Stimulated activated CD4-positive, alpha-beta T cell treated with anti-CD3 and anti-CD28 coated beads, Interleukin-15, amount 100 ng/mL, for 48 hours (primary cell): ENCODE data around the gene UBQLN1.
A peak's percentile ranks its signal among the peaks of the same experiment; 100 is the strongest.
"Not testable (repeated sequence)": the region's sequence is repeated elsewhere in the genome, so short reads cannot be mapped to it uniquely, and the experiment has no call there.

Source experiments
- DNase-seq, 2 donors: peaks; one replicate each; pipeline ENCODE4 v3.0.0-alpha.2; 2020; ENCODE audit warnings: low read depth in 2 of 2

The UBQLN1 gene

GRCh38 chr9:83707768-83708514 lies at the start of gene UBQLN1:
UBQLN1 (minus strand) TSS chr9:83707958; CDS start chr9:83707679, 279 bp downstream.
- peak; percentile 82 to 83 for DNase-seq

DNA sequence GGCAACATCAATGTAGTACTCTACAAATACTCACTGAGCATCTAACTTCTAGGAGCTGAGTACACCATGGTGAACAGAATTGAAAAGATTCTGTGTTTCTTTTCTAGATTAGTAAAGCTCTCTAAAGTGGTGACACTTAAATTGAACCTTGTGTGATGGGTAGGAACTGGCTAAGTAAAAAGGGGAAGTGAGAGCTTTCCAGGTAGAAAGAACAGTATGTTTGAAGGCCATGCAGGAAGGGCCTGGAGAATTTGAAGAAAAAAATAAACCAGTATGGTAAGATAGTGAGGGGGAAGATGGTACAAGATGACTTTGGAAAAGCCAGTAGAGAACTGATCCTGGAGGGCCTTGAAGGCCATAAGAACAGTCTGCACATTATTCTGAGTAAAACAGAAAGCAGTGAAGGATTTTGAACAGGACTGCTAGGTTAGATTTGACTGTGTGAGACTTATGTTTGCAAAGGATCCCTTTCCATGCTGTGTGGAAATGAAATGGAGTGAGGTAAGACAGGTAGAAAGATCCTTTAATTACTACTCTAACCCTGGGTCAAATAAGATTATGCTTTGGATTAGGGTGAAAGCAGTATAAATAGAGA lies 46.7 kb upstream of the UBQLN1 start:
- no peak for DNase-seq

- DNase-seq = no peak
These were observed 41.9 kb upstream of the UBQLN1 start for GRCh38 chr9:83749706-83750105.

DNA sequence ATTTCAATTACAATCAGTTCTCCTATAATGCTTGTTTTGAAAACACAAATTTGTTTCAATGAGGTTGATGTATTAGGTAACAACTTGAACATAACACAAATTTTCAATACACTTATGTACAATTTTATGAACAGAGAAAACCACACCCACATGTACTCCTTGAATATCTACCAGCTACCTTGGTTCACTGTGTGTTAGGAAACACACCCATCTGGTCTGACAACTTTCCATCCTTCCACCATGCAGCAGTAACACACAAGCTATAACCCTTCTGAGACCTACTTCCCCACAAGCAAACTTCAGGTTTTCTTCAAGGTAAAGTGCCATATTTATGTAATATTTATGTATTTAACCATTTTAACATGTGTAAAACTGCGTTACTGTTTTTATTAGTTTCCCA lies 36.4 kb upstream of the UBQLN1 start:
- DNase-seq = no peak

DNA sequence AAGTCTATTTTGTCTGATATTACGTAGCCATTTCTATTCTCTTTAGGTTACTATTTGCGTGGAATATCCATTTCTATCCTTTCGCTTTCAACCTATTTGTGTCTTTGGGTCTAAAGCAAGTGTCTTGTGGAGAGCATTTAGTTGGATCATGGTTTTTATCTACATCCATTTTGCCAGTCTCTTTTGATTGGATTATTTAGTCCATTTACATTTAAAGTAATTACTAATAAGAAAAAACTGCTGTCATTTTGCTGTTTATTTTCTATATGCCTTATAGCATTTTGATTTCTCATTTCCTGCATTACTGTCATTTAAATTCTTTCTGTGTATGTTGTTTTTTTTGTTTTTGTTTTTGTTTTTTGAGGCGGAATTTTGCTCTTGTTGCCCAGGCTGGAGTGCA lies 26.0 kb upstream of the UBQLN1 start:
- no peak for DNase-seq

- not testable (repeated sequence) for DNase-seq
These were observed 21.0 kb upstream of the UBQLN1 start for GRCh38 chr9:83728591-83729368.

DNA sequence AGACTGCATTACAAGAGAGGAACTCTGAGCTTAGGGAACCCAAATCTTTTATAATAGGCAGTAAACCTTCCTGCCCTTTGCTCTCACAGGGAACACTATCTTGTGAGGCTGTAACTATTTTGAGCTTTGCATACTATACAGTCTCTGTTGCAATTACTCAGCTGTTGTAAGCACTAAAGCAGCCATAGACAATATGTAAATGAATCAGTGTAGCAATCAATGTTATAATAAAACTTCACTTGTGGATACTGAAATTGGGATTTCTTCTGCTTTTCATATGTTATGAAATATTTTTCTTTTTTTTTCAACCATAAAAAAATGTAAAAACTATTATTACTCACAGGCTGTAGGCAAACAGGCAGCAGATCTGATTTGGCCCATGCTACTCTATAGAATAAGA lies 16.7 kb upstream of the UBQLN1 start:
- no peak for DNase-seq

- no peak for DNase-seq
These were observed 15.2 kb upstream of the UBQLN1 start for GRCh38 chr9:83722726-83723495.

GRCh38 chr9:83721509-83721908 lies 13.8 kb upstream of the UBQLN1 start:
- DNase-seq = no peak

- DNase-seq = no peak
These were observed 8.0 kb upstream of the UBQLN1 start for GRCh38 chr9:83715794-83716193.

- DNase-seq = no peak
These were observed 7.5 kb upstream of the UBQLN1 start for GRCh38 chr9:83715221-83715620.

GRCh38 chr9:83714329-83714728 lies 6.6 kb upstream of the UBQLN1 start:
- DNase-seq = no peak

GRCh38 chr9:83708515-83709158 lies 879 bp upstream of the UBQLN1 start:
- DNase-seq = peak; percentile 29 to 30

DNA sequence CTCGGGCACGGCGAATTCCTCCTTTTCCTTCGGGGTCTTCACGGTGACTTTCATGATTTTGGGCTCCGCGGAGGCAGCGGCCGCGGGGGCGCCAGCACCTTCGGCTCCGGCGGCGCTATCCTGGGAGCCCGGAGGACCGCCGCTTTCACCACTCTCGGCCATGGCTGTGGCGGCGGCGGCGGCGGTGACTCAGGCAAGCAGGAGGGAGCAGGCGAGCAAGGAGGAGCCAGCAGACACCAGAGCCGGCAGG lies 315 bp downstream of the UBQLN1 start:
- DNase-seq = peak; percentile 68 to 71

GRCh38 chr9:83706676-83707517 lies 861 bp downstream of the UBQLN1 start:
- peak; percentile 38 to 46 for DNase-seq

DNA sequence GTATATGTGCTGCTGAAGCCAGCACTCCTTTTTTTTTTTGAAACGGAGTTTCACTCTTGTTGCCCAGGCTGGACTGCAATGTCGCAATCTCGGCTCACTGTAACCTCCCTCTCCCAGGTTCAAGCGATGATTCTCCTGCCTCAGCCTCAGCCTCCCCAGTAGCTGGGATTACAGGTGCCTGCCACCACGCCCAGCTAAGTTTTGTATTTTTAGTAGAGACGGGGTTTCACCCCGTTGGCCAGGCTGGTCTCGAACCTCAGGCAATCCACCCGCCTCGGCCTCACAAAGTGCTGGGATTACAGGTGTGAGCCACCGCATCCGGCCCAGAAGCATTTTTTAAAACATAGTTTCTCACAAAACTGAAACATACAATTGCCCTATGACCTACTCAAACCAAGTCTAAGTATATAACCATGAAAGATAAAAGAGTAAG lies 2.5 kb downstream of the UBQLN1 start:
- not testable (repeated sequence) for DNase-seq

GRCh38 chr9:83701769-83702168 lies 6.0 kb downstream of the UBQLN1 start:
- DNase-seq = no peak

DNA sequence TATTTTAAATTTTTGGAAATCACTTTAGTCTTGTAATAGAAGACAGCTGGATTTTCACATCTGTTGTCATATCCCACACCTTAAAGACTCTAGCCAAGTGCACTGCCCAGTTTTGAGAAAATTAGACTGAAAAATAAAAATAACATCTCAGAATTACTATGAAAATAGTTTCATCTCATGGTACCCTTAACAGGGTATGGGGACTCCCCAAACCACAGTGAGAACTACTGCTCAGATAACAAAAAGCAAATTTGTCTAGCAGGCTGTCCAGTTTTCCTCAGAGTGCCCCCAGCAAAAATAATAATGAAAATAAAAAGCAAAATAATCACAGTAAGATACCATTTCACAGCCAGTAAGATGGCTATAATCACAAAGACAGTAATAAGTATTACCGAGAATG lies 6.5 kb downstream of the UBQLN1 start:
- no peak for DNase-seq

DNA sequence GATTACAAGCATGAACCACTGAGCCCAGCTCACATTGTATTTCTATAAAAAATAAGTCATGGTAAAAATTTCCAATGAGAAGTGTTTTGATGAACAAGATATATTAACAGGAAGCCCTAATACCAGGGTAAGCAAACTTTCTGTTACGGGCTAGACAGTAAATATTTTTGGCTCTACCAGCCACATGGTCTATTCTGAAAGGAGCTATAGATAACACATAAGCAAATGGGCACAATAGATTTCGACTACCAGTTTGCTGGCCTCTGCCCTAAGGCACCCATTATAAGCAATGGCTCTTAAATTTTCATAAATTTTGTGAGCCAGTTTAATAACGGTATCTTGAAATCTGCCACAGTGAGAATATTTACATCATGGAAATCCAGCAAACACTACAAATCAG lies 8.1 kb downstream of the UBQLN1 start:
- DNase-seq = no peak

DNA sequence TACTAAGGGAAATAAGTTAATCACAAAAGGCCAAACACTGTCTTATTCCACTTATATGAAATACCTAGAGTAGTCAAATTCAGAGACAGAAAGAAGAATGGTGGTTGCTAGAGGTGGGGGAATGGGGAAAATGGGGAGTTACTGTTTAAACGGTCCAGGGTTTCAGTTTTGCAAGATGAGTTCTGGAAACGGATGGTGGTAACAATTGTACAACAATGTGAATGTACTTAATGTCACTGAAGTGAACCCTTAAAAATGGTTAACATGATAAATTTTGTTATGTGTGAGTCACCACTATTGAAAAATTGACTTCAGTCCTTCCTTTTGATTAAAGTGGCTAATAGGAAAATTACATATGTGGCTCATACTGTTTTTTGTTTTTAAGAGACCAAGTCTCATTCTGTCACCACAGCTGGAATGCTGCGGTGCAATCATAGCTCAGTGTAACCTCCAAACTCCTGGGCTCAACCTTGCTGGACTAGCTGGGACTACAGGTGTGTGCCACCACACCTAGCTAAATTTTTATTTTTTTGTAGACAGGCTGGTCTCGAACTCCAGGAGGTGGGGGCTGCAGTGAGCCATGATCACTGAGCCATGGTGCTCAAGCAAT lies 8.7 kb downstream of the UBQLN1 start:
- DNase-seq = no peak
